Effector CD8-positive, alpha-beta T cell (primary cell): ENCODE data around the gene LRRC37A3.
"Not testable (repeated sequence)": the region's sequence is repeated elsewhere in the genome, so short reads cannot be mapped to it uniquely, and the experiment has no call there.

Experiments used
- DNase-seq: peaks from one replicate; lab custom pipeline; 2025; lab: John Stamatoyannopoulos, UW

Gene LRRC37A3

DNA sequence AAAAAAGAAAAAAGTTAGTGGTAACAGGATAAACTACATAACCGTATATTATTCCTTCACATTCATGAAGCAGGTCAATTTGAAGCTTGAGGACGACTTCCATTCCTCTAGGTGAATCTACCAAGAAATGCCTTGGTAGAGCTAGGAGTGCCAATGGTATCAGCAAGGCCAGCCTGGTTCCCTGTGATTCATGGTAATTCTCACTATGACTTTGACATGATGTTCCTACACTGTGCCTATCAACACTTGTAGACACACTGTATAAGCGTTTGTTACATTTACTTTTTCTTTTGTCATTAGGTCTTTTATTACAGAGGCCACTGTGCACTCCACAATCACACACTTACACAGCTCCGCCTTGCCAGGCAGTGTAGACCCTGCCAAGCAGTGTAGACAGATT is 7.2 kb upstream of the LRRC37A3 start:
- not testable (repeated sequence) for DNase-seq

GRCh38 chr17:64925244-64925643 is 6.0 kb upstream of the LRRC37A3 start:
- not testable (repeated sequence) for DNase-seq

- not testable (repeated sequence) for DNase-seq
These were observed 3.8 kb upstream of the LRRC37A3 start for GRCh38 chr17:64923051-64923568.

DNA sequence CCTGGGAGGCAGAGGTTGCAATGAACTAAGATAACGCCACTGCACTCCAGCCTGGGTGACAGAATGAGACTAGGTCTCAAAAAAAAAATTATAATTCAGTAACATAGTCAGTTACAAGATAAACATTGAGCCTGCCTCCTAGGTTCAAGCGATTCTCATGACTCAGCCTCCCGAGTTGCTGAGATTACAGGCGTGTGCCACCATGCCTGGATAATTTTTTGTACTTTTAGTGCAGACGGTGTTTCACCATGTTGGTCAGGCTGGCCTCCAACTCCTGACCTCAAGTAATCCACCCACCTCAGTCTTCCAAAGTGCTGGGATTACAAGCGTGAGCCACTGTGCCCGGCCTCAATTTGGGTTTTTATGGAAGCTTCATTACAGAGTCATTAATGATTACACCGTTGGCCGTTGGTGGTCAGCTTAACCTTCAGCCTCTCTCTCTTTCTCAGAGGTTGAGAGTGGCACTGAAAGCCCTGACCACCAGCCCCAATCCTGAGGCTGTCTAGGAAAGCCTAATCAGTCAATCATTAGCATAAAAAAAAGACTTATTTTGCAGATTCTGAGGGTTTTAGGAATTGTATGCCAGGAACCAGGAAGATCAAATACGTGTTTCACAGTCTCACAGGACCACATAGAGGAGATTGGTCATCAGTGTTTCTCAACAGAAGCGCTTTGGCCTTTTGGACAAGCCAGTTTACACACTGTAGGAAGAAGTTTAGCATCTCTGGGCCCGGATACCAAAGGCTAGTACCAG is 1.3 kb upstream of the LRRC37A3 start:
- no peak for DNase-seq

DNA sequence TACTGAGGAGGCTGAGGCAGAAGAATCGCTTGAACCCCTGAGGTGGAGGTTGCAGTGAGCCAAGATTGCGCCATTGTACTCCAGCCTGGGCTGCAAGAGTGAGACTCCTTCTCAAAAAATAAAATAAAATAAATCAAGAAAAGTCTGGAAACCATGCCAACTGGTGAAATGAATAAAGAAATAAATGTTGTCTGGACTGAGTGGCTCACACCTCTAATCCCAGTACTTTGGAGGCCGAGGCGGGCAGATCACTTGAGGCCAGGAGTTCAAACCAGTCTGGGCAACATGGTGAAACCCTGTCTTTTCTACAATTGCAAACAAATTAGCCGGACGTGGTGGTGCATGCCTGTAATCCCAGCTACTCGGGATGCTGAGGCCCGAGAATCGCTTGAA is 744 bp upstream of the LRRC37A3 start:
- DNase-seq: no peak

DNA sequence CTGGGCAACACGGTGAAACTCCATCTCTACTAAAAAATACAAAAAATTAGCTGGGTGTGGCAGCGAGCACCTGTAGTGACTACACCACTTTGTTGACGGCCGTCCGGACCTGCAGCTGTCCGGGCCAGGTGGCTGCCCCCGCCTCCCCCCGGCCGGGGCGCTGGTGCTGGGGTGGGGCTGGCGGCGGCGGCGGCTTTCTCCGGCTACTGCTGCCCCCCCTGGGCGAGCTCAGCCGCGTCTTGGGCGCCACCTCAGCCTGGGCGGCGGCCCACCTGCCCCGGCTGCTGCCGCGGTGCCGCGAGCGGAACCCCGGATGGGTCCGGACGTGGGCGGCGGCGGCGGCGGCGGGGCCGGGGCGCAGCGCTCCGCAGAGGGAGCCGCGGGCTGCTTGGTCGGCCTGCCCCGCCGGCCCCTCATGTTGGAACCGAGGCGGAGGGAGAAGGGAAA is 413 bp downstream of the LRRC37A3 start:
- DNase-seq: not testable (repeated sequence)

DNA sequence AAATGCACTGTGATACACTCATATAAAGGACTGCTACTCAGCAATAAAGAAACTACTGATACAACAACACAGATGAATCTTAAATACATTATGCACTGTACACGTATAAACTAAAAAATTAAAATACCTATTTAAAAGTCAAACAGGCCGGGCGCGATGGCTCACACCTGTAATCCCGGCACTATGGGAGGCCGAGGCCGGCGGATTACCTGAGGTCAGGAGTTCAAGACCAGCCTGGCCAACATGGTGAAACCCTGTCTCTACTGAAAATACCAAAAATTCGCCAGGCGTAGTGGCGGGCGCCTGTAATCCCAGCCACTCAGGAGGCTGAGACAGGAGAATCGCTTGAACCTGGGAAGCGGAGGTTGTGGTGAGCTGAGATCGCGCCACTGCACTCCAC is 1.7 kb downstream of the LRRC37A3 start:
- not testable (repeated sequence) for DNase-seq

DNA sequence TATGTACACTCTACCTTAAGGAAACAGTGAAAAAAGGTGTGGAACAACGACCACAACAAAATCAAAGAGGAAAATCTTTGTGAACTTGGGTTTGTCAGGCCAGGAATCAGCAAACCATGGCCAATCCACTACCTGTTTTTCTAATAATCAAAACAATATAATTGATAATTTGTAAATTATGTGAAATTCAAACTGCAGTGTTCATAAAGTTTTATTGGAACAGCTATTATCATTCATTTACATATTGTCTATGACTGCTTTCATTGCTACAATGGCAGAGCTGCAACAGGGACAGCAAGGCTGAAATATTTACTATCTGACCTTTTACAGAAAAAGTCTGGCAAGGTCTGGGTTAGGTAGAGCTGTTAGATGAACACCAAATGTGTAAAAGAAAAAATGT is 4.0 kb downstream of the LRRC37A3 start:
- DNase-seq: not testable (repeated sequence)

DNA sequence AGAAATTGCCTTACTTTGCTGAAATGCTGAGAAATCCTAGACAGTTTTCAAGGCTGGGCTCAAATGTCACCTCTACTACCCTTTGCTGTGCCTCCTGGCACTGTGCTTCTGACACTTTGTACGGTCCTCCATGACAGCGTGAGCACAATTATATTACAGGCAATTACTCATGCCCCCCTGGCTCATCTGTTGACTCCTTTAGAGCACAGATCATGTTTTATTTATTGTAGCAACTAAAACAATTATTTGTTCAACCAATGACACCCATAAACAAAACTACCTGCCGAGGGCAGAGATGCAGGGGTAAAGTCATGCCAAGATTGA is 9.1 kb downstream of the LRRC37A3 start:
- not testable (repeated sequence) for DNase-seq

GRCh38 chr17:64909511-64910190 is 9.6 kb downstream of the LRRC37A3 start:
- not testable (repeated sequence) for DNase-seq

DNA sequence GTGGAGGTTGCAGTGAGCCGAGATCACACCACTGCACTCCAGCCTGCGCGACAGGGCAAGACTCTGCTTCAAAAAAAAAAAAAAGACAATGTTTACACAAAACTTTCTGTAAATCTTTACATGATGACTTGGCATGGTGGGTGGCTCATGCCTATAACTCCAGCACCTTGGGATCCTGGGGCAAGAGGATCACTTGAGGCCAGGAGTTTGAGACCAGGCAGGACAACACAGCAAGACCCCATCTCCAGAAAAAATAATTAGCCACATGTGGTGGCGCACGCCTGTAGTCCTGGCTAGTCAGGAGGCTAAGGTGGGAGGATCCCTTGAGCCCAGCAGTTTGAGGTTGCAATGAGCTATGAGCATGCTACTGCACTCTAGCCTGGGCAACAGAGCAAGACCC is 15.2 kb downstream of the LRRC37A3 start:
- DNase-seq: not testable (repeated sequence)

GRCh38 chr17:64897136-64897535 is 22.1 kb downstream of the LRRC37A3 start:
- DNase-seq: not testable (repeated sequence)

GRCh38 chr17:64874210-64874609 is 45.1 kb downstream of the LRRC37A3 start:
- DNase-seq: not testable (repeated sequence)

- DNase-seq: peak; percentile 59
These were observed 71.5 kb downstream of the LRRC37A3 start for GRCh38 chr17:64847504-64848466.

DNA sequence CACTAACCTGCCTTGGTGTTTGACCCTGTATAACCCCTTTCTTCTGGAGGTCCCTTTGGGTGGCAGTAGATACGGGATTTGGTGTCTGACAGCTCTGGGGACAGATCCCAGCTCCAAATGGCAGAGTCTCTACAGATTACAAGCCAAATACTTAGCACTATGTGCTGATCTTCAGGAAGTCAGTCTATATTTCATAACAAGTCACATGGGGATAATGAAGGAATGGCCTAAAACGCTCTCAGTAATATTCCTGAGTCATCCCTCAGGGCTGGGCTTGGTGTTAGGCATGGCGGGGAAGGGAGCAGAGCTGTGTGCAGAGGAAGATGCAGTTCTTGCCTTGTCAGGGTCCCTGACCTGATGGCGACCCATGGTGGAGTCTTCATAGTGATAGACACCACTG is 72.4 kb downstream of the LRRC37A3 start:
- DNase-seq: not testable (repeated sequence)

DNA sequence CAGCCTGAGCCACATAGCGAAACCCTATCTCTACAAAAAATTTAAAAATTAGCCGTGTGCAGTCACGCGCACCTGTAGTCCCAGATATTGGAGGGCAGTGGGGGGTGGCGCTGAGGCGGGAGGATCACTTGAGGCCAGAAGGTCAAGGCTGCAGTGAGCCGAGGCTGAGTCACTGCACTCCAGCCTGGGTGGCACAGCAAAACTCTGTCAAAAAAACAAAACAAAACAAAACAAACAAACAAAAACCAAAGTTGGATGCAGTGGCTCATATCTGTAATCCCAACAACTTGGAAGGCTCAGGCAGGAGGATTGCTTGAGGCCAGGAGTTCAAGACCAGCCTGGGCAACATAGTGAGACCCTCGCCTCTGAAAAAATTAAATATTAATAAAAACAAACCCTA is 75.4 kb downstream of the LRRC37A3 start:
- DNase-seq: not testable (repeated sequence)

GRCh38 chr17:64842900-64843299 is 76.4 kb downstream of the LRRC37A3 start:
- not testable (repeated sequence) for DNase-seq

DNA sequence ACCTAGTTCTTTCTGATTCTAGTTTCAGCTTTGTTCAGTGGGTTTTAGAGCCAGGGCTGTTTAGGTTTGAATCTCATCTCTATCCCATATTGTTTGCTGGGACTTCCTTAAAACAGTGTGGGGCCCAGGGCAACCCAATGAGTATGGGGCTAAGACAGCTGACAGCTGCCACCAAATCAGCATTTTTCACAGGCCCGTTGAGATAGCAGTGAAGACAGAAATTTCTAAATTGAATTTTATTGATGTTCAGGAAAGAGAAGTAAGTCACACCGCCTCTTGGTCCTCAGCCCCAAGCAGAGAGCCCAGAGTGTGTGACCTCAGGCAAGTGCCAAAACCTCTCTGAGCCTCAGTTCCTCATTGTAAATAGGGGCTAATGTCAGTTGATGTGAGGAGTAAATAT is 78.3 kb downstream of the LRRC37A3 start:
- DNase-seq: not testable (repeated sequence)

DNA sequence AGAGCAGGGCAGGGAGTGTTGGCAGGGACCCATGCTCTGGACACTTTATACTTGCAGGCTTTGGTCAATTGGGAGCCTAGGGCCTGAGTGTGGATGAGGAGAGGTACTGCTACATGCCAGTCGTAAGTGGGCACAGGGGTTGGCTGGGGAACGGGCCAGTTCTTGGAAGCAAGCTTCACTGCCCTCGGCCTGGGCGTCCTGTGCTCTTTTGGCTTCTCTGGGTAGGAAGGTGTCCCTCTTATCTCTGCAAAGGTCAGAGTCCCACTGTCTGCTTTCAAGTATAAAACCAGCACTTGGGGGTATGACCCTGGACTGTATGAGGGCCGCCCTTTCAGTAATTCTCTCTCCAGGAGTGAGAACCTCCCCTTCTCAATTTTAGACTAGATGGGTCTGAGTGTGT is 80.8 kb downstream of the LRRC37A3 start:
- not testable (repeated sequence) for DNase-seq

DNA sequence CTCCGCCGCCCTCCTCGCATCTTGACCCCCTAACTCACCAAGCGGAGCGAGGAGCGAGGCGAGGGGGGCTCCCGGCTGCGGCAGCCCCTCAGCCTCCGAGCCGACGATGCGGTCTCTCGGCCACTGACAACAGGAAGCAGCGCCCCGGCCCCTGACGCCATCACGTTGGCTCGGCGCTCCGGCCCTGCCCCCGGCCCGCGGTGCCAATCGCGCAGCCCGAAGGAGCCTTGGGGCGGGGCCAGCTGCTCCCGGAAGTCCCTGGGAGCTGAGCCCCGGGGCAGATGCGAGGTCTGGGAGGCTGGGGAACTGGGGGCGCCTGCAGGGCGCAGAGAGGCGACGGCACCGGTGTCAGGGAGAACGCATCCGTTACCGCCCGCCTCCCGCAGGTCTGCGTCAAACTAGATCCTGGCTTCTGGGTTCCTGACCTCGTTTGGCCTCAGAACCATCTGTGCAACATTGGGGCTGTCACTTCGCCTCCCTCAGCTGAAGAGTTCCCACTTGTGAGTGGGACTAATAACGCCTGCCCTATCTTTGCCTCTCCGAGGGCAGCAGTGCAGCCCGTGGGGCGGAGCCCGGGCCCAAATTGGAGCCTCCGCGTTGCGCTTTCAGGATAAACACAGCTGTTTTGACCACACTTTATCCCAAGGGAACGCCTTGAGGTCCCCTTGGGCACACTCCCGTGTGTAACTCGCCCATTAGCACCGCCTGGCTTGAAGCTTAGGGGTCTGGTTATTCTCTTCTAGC is 82.1 kb downstream of the LRRC37A3 start:
- peak; percentile 73 for DNase-seq

- peak; percentile 9 for DNase-seq
These were observed 82.7 kb downstream of the LRRC37A3 start for GRCh38 chr17:64836623-64837017.
